GM23338 (cell line): ENCODE measurements around the gene AKR1C8.

ENCODE experiments used
- CREB1 ChIP-seq: fragments of 250-450 bp; sonication (Bioruptor Pico); IDR thresholded peaks from 2 replicates; pipeline ENCODE4 v1.5.0; 2020; ENCODE audit warnings: low read depth, mild to moderate bottlenecking, moderate library complexity
- EZH2 ChIP-seq: fragments of 200-600 bp; sonication (generic); IDR thresholded peaks from one replicate; pipeline ENCODE4 v1.8.0; 2017; ENCODE audit warnings: antibody characterized with exemption, mild to moderate bottlenecking, low read depth; ENCODE audit not compliant: unreplicated experiment
- EZH2phosphoT487 ChIP-seq: fragments of 200-600 bp; sonication (generic); IDR thresholded peaks from one replicate; pipeline ENCODE4 v1.8.1; 2018; ENCODE audit warnings: antibody characterized with exemption; ENCODE audit not compliant: unreplicated experiment
- JUNB ChIP-seq: IDR thresholded peaks from one replicate; pipeline ENCODE4 v1.6.1; 2016; ENCODE audit warnings: antibody characterized with exemption; ENCODE audit not compliant: unreplicated experiment
- NANOG ChIP-seq: IDR thresholded peaks from 2 replicates; pipeline ENCODE4 v1.6.1; 2016; ENCODE audit warnings: antibody characterized with exemption, borderline replicate concordance
- POLR2AphosphoS5 ChIP-seq: IDR thresholded peaks from 2 replicates; pipeline ENCODE4 v1.6.1; 2016; ENCODE audit warnings: antibody characterized with exemption, low read depth
- STAT1 ChIP-seq: IDR thresholded peaks from one replicate; pipeline ENCODE4 v1.6.1; 2016; ENCODE audit warnings: antibody characterized with exemption; ENCODE audit not compliant: unreplicated experiment
- ZNF114 ChIP-seq: fragments of 250-450 bp; sonication (Bioruptor Pico); IDR thresholded peaks from 2 replicates; pipeline ENCODE4 v1.5.0; 2020; ENCODE audit warnings: mild to moderate bottlenecking, moderate library complexity
- ZNF331 ChIP-seq: fragments of 250-450 bp; sonication (Bioruptor Pico); IDR thresholded peaks from 2 replicates; pipeline ENCODE4 v1.5.0; 2020; ENCODE audit warnings: low read depth, mild to moderate bottlenecking, moderate library complexity
- TF ChIP-seq, protein P1 (sequence below), 2 experiments: fragments of 200-600 bp in 1 of 2; sonication (generic) in 1 of 2; conservative IDR thresholded peaks; 2 replicates each; pipeline versions ENCODE4 v1.5.1 to v1.6.1; 2016 to 2017; ENCODE audit warnings: antibody characterized with exemption in 2 of 2, low read depth in 2 of 2, mild to moderate bottlenecking in 2 of 2, moderate library complexity in 1 of 2
- TF ChIP-seq, protein P2 (sequence below): IDR thresholded peaks from one replicate; pipeline ENCODE4 v1.6.1; 2018; ENCODE audit warnings: antibody characterized with exemption; ENCODE audit not compliant: unreplicated experiment
- TF ChIP-seq, protein P3 (sequence below): IDR thresholded peaks from 2 replicates; pipeline ENCODE4 v1.6.1; 2016; ENCODE audit warnings: antibody characterized with exemption
- TF ChIP-seq, protein P4 (sequence below): fragments of 250-450 bp; sonication (Bioruptor Pico); IDR thresholded peaks from 2 replicates; pipeline ENCODE4 v1.5.0; 2020; ENCODE audit warnings: mild to moderate bottlenecking, moderate library complexity

GRCh38 chr10:5234106-5234860, 49.3 kb upstream of the AKR1C8 start:
- TF ChIP-seq, protein P1, sequence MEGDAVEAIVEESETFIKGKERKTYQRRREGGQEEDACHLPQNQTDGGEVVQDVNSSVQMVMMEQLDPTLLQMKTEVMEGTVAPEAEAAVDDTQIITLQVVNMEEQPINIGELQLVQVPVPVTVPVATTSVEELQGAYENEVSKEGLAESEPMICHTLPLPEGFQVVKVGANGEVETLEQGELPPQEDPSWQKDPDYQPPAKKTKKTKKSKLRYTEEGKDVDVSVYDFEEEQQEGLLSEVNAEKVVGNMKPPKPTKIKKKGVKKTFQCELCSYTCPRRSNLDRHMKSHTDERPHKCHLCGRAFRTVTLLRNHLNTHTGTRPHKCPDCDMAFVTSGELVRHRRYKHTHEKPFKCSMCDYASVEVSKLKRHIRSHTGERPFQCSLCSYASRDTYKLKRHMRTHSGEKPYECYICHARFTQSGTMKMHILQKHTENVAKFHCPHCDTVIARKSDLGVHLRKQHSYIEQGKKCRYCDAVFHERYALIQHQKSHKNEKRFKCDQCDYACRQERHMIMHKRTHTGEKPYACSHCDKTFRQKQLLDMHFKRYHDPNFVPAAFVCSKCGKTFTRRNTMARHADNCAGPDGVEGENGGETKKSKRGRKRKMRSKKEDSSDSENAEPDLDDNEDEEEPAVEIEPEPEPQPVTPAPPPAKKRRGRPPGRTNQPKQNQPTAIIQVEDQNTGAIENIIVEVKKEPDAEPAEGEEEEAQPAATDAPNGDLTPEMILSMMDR (conservative IDR thresholded peaks at IDR 0.05; ENCODE audit: low read depth in 2 of 2), result no peak
- no peak for TF ChIP-seq EZH2
- TF ChIP-seq EZH2phosphoT487, result no peak
- TF ChIP-seq CREB1 (CRISPR knock-in tag), result no peak
- no peak for TF ChIP-seq POLR2AphosphoS5
- TF ChIP-seq ZNF331, result no peak
- TF ChIP-seq, protein P2, sequence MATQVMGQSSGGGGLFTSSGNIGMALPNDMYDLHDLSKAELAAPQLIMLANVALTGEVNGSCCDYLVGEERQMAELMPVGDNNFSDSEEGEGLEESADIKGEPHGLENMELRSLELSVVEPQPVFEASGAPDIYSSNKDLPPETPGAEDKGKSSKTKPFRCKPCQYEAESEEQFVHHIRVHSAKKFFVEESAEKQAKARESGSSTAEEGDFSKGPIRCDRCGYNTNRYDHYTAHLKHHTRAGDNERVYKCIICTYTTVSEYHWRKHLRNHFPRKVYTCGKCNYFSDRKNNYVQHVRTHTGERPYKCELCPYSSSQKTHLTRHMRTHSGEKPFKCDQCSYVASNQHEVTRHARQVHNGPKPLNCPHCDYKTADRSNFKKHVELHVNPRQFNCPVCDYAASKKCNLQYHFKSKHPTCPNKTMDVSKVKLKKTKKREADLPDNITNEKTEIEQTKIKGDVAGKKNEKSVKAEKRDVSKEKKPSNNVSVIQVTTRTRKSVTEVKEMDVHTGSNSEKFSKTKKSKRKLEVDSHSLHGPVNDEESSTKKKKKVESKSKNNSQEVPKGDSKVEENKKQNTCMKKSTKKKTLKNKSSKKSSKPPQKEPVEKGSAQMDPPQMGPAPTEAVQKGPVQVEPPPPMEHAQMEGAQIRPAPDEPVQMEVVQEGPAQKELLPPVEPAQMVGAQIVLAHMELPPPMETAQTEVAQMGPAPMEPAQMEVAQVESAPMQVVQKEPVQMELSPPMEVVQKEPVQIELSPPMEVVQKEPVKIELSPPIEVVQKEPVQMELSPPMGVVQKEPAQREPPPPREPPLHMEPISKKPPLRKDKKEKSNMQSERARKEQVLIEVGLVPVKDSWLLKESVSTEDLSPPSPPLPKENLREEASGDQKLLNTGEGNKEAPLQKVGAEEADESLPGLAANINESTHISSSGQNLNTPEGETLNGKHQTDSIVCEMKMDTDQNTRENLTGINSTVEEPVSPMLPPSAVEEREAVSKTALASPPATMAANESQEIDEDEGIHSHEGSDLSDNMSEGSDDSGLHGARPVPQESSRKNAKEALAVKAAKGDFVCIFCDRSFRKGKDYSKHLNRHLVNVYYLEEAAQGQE, result no peak
- TF ChIP-seq, protein P3, sequence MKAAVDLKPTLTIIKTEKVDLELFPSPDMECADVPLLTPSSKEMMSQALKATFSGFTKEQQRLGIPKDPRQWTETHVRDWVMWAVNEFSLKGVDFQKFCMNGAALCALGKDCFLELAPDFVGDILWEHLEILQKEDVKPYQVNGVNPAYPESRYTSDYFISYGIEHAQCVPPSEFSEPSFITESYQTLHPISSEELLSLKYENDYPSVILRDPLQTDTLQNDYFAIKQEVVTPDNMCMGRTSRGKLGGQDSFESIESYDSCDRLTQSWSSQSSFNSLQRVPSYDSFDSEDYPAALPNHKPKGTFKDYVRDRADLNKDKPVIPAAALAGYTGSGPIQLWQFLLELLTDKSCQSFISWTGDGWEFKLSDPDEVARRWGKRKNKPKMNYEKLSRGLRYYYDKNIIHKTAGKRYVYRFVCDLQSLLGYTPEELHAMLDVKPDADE, result no peak
- no peak for TF ChIP-seq NANOG
- no peak for TF ChIP-seq JUNB
- no peak for TF ChIP-seq ZNF114 (CRISPR knock-in tag)
- no peak for TF ChIP-seq STAT1
- TF ChIP-seq, protein P4, sequence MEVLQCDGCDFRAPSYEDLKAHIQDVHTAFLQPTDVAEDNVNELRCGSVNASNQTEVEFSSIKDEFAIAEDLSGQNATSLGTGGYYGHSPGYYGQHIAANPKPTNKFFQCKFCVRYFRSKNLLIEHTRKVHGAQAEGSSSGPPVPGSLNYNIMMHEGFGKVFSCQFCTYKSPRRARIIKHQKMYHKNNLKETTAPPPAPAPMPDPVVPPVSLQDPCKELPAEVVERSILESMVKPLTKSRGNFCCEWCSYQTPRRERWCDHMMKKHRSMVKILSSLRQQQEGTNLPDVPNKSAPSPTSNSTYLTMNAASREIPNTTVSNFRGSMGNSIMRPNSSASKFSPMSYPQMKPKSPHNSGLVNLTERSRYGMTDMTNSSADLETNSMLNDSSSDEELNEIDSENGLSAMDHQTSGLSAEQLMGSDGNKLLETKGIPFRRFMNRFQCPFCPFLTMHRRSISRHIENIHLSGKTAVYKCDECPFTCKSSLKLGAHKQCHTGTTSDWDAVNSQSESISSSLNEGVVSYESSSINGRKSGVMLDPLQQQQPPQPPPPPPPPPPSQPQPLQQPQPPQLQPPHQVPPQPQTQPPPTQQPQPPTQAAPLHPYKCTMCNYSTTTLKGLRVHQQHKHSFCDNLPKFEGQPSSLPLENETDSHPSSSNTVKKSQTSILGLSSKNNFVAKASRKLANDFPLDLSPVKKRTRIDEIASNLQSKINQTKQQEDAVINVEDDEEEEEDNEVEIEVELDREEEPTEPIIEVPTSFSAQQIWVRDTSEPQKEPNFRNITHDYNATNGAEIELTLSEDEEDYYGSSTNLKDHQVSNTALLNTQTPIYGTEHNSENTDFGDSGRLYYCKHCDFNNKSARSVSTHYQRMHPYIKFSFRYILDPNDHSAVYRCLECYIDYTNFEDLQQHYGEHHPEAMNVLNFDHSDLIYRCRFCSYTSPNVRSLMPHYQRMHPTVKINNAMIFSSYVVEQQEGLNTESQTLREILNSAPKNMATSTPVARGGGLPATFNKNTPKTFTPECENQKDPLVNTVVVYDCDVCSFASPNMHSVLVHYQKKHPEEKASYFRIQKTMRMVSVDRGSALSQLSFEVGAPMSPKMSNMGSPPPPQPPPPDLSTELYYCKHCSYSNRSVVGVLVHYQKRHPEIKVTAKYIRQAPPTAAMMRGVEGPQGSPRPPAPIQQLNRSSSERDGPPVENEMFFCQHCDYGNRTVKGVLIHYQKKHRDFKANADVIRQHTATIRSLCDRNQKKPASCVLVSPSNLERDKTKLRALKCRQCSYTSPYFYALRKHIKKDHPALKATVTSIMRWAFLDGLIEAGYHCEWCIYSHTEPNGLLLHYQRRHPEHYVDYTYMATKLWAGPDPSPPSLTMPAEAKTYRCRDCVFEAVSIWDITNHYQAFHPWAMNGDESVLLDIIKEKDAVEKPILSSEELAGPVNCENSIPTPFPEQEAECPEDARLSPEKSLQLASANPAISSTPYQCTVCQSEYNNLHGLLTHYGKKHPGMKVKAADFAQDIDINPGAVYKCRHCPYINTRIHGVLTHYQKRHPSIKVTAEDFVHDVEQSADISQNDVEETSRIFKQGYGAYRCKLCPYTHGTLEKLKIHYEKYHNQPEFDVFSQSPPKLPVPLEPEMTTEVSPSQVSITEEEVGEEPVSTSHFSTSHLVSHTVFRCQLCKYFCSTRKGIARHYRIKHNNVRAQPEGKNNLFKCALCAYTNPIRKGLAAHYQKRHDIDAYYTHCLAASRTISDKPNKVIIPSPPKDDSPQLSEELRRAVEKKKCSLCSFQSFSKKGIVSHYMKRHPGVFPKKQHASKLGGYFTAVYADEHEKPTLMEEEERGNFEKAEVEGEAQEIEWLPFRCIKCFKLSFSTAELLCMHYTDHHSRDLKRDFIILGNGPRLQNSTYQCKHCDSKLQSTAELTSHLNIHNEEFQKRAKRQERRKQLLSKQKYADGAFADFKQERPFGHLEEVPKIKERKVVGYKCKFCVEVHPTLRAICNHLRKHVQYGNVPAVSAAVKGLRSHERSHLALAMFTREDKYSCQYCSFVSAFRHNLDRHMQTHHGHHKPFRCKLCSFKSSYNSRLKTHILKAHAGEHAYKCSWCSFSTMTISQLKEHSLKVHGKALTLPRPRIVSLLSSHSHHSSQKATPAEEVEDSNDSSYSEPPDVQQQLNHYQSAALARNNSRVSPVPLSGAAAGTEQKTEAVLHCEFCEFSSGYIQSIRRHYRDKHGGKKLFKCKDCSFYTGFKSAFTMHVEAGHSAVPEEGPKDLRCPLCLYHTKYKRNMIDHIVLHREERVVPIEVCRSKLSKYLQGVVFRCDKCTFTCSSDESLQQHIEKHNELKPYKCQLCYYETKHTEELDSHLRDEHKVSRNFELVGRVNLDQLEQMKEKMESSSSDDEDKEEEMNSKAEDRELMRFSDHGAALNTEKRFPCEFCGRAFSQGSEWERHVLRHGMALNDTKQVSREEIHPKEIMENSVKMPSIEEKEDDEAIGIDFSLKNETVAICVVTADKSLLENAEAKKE, result no peak
